T-helper 2 cell treated with Interferon-gamma antibody and Interleukin-4, amounts not matched to agents 100 ng/mL and 5 ng/mL, for 36 hours (primary cell): ENCODE measurements around the gene PLXNA2. TPM values are rescaled to one million over a fixed set of nuclear protein-coding genes. Genes with fewer than 3 reads are reported as not detected.

Experiments used
- intact Hi-C: fragments of 100-400 bp; cut with micrococcal nuclease; formaldehyde crosslinking; loops from one replicate; pipeline ENCODE4 v1.15.1; 2023
- total RNA-seq: library from RNA; stranded (reverse); gene quantifications from 2 replicates; pipeline ENCODE4 v1.2.3, GENCODE V29; 2022

PLXNA2 gene
- total RNA-seq, 1 donor from 2014 or later, result 0.39 TPM

- intact Hi-C loops, result no loop called here
Measured at GRCh38 chr1:208225954-208226937, 17.9 kb downstream of the PLXNA2 start.

- intact Hi-C loops, result no loop called here
Measured at GRCh38 chr1:208224192-208224713, 19.9 kb downstream of the PLXNA2 start.

GRCh38 chr1:208223136-208223535 lies 21.0 kb downstream of the PLXNA2 start:
- intact Hi-C loops, result no loop called here

GRCh38 chr1:208222376-208223126 lies 21.6 kb downstream of the PLXNA2 start:
- intact Hi-C loops, result no loop called here

- intact Hi-C loops, result no loop called here
Measured at GRCh38 chr1:208221291-208221622, 22.9 kb downstream of the PLXNA2 start.

- intact Hi-C loops, result no loop called here
Measured at GRCh38 chr1:208219659-208220282, 24.4 kb downstream of the PLXNA2 start.

- intact Hi-C loops, result no loop called here
Measured at GRCh38 chr1:208219098-208219658, 25.0 kb downstream of the PLXNA2 start.

- intact Hi-C loops, result no loop called here
Measured at GRCh38 chr1:208218237-208219097, 25.7 kb downstream of the PLXNA2 start.

GRCh38 chr1:208217781-208218180 lies 26.4 kb downstream of the PLXNA2 start:
- intact Hi-C loops, result no loop called here

GRCh38 chr1:208216806-208217205 lies 27.4 kb downstream of the PLXNA2 start:
- intact Hi-C loops, result no loop called here

GRCh38 chr1:208216062-208216461 lies 28.1 kb downstream of the PLXNA2 start:
- intact Hi-C loops, result no loop called here

- intact Hi-C loops, result no loop called here
Measured at GRCh38 chr1:208215393-208215792, 28.8 kb downstream of the PLXNA2 start.

- intact Hi-C loops, result no loop called here
Measured at GRCh38 chr1:208213786-208214185, 30.4 kb downstream of the PLXNA2 start.

- intact Hi-C loops, result no loop called here
Measured at GRCh38 chr1:208212893-208213292, 31.3 kb downstream of the PLXNA2 start.

- intact Hi-C loops, result no loop called here
Measured at GRCh38 chr1:208211921-208212843, 32.0 kb downstream of the PLXNA2 start.

- intact Hi-C loops, result no loop called here
Measured at GRCh38 chr1:208209896-208210589, 34.1 kb downstream of the PLXNA2 start.

- intact Hi-C loops, result no loop called here
Measured at GRCh38 chr1:208209286-208209685, 34.9 kb downstream of the PLXNA2 start.

- intact Hi-C loops, result no loop called here
Measured at GRCh38 chr1:208208132-208208487, 36.1 kb downstream of the PLXNA2 start.
